HG03159 (cell line): ENCODE data around the gene CHID1.

Experiments used
- ATAC-seq: cut with Tn5 transposase; IDR thresholded peaks from one replicate; pipeline ENCODE4 v1.9.1; 2021; ENCODE audit warnings: mild to moderate bottlenecking, moderate library complexity; ENCODE audit not compliant: unreplicated experiment

Gene CHID1

DNA sequence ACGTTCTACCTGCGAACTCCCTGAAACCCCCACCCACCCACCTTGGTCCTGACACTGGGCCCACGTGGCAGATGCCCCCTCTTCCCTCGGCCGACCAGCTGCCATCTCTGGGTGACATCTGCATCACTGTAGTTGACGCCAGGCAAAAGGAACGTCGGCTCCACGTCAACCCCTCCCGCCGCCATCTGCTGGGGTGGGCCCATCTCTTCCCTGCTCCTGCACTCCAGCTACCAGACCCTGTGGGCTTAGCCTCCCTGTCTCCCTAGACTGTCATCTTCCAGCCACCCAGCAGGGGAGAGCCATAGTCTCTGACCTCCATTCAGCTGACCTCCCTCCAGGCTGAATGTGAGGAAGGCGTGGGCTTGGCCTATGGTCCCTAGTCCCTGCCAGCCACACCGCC lies 21.4 kb downstream of the CHID1 start:
- no peak for ATAC-seq

DNA sequence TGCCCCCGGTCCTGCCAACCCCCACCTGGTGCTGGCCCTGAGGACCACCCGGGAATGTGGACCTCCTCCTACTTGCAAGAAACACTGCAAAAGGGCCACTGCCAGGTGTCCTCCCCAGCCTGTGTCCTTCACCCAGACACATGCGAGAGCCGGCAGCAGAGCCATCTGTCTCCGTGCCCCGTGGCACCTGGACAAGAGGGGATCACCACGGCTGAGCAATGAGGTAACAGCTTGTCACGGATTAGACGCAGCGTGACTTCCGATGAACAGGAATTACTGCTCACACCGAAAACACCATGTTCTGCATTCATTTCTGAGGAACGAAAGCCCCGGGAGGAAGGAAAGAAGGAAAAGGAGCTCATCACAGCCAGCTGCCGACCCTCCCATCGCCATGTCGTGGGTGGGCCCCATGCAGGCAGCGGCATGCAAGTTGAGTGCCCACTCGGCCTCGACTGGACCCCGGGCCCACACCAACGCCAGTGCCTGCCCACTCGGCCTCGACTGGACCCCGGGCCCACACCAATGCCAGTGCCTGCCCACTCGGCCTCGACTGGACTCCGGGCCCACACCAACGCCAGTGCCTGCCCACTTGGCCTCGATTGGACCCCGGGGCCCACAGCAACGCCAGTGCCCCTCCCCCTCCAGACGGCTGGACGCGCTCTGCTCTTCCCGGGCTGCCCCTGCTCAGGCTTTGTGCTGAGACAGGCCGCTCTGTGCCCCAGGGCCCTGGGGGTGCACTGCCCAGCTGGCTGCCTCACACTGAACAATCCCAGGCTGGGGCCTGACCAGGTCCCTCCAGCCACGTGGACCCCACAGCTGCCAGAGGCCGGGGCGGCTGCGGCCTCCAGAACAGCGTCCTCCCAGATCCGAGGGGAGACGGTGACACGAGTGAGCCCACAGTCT lies 22.0 kb downstream of the CHID1 start:
- no peak for ATAC-seq

DNA sequence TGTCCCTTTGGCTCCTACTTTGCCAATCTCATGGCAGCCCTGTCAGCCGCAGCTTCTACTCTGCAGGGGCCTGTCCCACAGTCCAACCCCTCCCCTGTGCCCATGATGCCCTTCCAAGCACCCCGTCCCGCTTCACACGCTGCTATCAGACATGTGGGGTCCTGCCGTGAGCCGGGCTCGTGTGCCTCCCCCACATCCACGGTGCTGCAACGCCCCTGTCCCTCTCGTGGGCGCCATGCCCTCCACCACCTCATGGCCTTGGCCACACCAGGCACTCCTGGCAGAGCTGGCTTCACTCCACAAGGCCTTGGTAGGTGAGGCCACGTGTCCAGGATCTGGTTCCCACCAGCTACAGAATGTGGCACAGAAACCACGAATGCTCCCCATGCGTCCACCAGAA lies 23.0 kb downstream of the CHID1 start:
- ATAC-seq, result no peak

DNA sequence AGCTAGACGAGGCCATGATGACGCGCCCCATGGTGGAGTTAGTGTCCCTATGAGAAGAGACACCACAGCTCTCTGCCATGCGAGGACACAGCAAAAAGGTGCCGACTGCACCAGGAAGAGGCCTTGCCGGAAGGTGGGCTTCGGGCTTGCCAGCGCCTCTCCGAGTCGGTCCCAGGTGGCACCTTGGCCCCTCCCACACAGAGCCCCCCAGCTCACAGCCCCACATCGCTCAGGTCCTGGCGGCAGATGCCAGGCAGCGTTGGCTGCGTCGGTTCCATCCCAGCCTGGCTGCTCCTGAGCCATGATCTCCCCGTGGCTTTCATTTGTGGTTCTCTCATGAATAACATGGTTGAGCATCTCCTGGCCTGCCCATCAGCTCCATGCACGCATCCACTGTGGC lies 24.0 kb downstream of the CHID1 start:
- no peak for ATAC-seq

DNA sequence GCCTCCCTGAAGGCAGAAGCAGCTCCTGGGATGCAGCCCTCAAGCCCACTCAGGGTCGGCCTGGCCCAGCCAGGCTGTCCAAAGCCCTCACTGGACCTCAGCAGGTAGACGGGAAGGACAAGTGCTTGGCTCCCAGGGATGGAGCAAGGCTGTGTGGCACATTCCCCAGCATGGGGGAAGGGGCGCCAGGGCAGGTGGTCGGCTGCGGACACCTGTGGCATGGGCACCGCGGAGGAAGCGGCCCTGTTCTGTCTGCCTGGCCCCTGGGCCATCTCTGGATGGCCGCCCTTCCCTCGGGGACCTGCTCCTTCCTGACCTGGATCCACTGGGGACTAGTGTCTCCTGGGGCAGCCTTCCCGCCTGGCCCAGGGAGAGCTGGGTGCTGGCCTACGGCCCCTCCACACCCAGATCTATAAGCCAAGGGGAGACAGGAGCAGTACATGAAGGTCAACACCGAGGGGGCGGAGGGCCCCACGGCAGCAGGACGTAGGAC lies 26.0 kb downstream of the CHID1 start:
- ATAC-seq, result no peak

DNA sequence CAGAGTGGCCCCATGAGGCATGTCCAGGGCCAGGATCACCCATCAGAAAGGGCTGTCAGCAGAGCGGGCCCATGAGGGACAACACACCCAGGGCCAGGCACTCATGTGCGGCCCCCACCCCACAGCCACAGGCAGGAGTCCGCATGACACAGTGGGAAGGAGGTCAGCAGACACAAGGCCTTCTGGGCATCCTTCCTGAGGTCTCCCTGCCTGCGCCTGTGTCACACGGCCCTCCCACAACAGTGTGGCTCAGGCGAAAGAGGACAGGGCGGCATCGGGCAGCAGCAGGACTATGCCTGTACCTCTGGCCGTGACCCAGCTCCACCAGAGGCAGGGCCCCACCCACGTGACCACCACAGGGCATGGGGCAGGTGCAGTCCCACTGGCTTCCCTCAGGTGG lies 27.1 kb downstream of the CHID1 start:
- ATAC-seq, result no peak

DNA sequence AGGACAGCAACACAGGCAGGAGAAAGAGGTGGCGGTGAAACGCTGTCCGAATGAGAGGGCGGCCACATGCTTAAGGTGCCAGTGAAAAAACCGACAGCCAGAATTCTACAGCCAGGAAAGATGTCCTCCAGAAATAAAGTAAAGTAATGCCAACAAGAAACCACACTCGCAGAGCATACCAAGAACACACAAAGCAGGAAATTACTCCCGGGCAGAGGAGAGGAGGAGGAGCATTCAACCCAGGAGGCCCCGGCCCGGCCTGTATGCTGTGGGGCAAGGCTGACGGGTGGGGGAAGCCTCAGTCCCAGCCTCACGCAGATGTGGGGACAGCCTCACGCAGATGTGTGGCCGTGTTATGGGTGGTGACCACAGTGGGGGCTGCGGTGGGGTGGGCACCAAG lies 28.0 kb downstream of the CHID1 start:
- no peak for ATAC-seq

DNA sequence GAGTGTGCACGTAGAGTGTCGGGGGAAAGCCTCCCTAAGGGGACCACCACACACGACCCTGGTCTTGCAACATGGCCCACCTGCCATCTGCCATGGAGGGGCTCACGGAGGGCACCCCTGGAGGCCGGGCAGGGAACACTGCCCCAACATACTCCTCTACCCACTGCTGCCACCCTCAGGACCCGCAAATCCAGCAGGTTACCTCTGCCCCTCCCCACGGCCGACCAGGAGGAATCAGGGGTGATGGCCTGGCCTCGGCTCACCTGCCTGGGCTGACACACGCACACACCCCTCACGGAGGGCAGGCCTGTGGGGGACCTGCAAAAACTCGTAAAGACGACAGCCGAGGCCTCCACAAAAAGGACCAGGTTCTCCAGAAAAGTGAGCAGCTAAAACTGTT lies 30.2 kb downstream of the CHID1 start:
- no peak for ATAC-seq

DNA sequence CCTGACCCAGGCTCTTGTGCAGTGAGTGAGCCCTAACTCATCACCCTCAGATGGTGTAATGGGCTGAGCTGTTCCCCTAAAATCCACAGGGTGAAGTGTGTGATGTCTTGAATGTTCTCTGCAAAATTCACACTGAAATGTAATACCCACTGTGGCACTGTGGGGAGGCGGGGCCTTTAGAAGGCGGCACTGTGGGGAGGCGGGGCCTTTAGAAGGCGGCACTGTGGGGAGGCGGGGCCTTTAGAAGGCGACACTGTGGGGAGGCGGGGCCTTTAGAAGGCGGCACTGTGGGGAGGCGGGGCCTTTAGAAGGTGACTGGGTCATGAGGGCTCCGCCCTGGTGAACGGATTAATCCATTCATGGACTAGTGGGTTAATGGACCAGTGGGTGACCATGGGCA lies 33.0 kb downstream of the CHID1 start:
- no peak for ATAC-seq

DNA sequence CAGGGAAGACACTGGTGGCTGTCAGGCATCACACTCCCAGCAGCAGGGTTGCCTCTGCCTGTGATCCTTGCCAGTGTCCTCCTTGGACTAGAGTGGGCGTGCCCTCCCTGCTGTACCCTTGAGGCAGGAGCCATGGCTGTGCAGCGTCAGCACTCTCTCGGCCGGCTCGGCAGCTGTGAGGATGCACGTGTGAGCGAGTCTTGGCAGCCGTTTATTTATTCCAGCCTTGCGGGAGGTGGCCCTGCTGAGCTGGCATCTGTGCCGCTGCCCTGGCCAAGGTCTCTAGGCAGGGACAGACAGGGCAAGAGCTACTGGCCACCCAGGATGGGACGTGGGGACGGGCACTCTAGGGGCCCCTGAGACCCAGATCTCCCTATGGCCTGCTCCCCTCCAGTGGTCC lies 34.1 kb downstream of the CHID1 start:
- no peak for ATAC-seq

DNA sequence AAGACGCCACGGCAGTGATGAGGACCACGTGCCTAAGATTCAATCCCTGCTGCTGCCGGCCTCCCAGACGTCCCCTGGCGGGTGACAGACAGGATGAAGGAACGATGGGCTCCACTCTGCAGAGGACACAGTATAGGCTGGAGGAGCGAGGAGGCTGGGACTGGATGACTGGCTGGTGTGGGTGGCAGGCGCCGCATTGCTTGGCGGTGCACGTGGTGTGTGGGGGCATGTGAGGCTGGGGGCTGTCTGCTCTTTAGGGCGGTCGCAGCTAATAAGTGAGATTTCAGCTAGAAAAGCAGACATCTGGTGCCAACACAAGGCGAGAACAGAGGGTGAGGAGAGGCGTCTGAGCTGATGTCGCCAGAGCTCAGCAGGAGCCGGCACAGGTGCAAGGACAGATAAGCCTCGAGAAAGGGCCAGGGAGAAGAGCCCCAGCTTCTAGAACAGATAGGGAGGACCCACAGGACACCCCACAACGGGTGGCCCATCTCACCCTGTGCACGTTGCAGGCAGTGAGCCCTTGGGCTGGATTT lies 34.8 kb downstream of the CHID1 start:
- no peak for ATAC-seq

DNA sequence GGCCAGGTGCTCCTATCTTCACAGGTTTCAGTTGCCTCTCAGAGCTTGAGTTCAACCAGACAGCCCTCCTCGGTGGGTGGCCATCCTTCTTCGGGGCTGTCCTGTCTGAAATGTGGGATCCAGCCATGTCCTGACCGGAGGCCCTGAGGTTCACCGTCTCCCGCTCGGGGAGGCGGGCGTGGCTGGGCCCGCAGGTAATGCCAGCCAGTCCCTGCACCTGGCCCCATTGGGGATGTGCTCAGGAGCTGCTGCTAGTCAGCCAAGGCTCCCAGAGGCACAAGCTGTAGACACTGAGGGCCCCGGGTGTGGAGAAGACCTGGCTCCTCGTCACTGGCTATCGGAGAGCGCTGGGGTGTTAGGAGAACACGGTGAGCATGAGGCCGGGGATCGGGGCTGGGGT lies 35.4 kb downstream of the CHID1 start:
- ATAC-seq, result no peak

DNA sequence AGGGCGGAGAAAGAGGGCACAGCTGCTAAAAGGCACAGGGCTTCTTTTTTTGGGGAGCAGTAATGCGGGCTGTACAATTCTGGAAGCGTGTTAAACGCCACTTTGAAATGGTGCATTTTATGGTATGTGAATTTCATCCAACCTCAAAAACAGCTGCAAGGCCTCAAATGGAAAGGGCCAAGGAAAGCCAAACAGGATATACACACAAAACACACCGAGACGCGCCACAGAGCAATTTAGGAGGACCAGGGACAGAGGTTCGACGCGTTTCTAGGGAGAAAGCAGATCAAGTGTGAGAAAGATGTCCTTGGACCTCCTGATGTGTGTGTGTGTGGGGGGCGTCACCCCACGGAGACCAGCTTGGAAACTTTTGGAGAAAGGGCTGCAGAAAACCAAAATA lies 36.9 kb downstream of the CHID1 start:
- ATAC-seq, result no peak

DNA sequence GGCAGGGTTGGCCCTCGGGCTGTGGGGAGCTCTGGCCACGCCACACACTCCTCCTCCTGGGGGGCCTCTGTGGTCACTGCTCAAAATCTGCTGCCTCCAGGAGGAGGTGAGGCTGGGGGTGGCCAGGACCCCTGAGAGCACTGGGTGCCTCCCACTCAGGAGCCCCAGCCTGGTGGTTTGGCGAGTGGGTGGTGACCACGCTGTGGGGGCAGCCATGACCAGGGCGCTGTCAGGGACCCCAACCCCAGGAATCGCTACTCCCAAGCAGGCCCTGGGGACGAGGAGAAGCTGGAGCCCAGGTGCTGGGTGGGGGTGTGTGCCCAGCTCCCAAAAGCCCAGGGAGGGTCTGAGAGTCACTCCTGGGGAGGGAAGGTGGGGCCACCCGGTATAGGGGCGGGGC lies 37.8 kb downstream of the CHID1 start:
- no peak for ATAC-seq

DNA sequence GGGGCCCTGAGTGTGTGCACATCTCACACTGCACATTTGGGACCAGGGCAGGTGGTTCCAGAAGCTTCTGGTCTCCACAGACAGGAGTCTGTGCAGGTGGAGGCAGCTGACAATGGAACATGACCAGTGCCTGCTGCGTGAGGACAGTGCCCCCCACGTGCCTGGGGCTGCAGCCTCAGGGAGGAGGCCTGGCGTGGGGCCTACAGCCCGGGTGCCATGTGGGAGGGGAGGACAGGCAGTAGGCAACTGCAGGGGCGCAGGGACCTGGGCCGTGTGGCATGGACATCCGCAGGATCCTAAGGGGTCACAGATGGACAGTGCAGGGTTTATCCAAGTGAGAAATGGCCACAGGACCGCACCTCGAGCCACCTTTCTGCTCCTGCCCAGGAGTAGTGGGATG lies 39.1 kb downstream of the CHID1 start:
- no peak for ATAC-seq

DNA sequence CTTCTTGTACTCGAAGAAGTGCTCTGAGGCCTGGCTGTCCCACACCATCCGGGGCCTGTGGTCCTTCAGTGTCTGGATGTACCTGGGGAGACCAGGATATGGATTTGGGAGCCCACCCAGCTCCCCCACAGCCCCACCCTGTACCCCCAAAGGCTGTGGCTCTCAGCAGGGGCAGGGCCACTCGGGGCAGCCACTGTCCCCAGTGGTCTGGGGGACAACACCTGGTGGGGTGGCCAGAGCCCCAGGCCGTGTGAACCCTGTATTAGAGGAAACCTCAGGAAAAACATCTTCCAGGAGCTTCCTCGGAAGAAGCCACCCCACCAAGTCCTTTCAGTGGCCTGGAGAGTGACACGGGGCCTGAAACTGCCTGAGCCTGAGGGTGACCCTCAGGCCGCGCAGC lies 40.2 kb downstream of the CHID1 start:
- ATAC-seq, result no peak

DNA sequence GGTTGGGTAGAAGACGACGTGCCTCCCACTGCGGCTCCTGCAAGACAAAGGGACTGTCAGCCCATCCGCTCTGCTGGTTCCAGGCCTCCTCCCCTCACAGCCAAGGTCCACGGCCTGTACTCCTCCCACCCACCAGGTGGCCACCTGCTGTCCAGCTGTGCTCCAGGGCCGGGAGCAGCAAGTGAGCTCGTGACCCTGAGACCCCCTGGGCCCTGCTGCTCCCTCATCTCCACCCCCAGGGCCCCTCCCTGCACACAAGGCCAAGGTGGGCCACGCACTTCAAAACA lies 40.5 kb downstream of the CHID1 start:
- ATAC-seq, result no peak

DNA sequence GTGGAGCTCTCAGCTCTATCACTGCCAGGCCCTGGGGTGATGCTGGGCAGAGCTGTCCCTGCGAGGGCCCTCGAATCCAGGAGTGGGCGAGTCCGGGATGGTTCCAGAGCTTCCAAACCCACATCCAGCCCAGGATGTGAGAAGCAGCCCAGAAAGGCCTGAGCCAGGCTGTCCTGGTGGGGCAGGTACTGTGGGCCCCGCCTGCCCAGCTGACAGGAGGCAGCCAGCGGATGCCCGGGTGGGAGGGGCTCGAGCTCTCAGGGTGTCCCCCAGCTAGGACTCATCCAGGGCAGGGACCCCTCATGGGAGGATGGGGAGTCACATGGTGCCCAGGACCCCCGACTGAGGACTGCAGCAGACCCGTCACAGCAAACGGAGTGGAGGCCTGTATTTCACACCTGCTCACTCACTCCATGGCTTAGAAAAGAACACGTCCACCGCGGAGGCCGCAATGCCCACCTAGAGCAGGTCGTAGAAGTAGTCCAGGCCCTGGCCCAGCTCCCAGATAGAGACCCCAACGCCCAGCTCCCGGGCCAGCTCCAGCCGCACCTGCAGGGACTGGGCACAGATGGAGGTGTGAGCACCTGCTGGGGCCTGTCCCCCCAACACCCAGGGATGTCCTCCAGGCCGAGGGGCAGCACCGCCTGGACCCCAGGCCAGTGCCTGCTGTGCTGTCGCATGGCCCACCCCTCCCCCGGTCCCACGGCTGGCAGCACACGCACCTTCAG lies 41.0 kb downstream of the CHID1 start:
- no peak for ATAC-seq

DNA sequence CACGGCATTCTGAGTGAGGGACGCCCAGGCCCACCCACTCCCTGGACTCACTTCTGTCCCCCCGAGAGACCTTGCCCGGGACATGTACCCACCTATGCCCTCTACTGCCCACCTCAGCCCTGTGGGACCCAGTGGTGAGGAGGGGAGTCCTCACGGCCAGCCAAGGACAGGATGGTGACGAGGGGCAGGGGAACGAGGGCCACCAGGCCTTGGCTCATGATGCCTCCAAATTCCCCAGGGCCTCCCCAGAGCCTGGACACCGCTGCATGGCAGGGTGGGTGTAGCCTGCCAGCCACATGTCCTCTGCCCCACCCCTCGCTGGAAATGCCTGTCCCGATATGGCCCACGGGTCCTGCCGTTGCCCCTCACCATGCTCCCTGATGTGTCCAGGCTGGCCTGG lies 41.8 kb downstream of the CHID1 start:
- ATAC-seq, result no peak

DNA sequence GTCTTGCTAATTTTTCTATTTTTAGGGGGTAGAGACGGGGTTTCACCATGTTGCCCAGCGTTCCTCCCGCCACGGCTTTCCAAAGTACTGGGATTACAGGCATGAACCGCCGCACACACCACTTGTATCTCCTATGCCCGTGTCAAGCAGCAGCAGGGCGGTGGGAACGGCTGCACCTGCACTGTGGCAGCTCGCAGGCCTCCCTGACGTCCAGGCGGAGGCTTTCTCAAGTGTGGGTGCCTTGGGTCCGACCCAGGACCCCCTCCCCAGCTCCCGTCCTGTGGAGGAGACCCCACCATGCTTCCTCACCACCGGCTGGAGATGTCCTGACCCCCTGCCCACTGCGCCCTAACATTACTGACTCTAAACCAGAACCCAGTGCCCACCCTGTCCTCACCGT lies 42.2 kb downstream of the CHID1 start:
- no peak for ATAC-seq

DNA sequence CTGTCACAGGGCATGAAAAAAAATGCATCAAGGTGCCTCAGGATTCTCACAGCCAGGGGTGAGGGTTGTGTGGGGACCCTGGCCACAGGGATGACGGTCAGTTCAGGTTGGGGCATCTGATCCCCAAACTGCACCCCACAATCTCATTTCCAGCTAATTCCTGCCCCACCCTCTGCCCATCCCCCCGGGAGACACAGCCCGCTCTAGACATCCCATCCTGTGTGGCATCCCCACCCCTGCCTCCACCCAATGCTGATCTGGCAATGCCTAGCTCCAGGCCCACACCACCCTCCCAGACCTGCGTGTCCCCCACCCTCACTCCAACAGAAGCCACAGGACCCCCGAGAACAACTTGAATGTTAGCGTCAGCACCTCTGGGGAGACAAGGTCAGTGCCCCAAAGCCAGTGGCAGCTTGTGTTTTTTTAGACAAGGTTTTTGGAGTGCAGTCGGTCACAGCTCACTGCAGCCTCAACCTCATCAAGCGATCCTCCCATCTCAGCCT lies 42.7 kb downstream of the CHID1 start:
- ATAC-seq, result no peak

DNA sequence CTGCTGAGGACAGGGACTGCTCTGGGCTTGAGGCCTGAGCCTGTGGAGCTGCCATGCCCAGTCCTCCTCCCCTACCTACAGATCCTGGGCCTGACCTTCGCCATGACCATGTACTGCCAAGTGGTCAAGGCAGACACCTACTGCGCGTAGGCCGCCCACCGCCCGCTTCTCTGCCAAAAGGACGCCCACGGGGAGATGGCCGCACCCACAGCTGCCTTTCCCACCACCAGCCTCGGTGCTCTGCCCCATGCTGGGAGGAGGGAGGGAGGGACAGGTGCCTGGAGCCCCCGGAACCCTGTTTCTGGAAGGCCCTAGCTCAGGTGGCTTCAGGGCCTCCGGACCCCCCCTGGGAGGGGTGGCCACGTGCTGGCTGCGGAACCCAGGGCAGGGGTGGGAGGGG lies 44.1 kb downstream of the CHID1 start:
- no peak for ATAC-seq
